ENCODE results near the gene ALX4. TPM values are rescaled to one million over a fixed set of nuclear protein-coding genes. Genes with fewer than 3 reads are reported as not detected.
A peak's percentile ranks its signal among the peaks of the same experiment; 100 is the strongest.

ALX4 gene
- not detected for total RNA-seq
- polyA plus RNA-seq: under 1 TPM in 1 of 2 donors, not detected in 1; 0.04 TPM
- not detected for total RNA-seq

GRCh38 chr11:44309478-44310205 is at the start of gene ALX4:
Gene ALX4 (minus strand): TSS chr11:44310139. CDS start chr11:44310062, 77 bp downstream.
- Mint-ChIP-seq H3K36me3 (peaks cover 0 to 9% (median 4%) of the 10 kb centered on the region in 5 donors), H3K27me3 (peaks cover 78 to 95% (median 81%) of the 10 kb centered on the region in 5 donors), H3K27ac (peak within 1 kb of the TSS in 1 of 9 donors; percentile 60), H3K4me3 (peak within 1 kb of the TSS in 9 of 10 donors; percentile 50 to 72 (median 60)), H3K9me3 (peaks cover 0 to 5% (median 0%) of the 10 kb centered on the region in 11 donors), H3K4me1 (peaks cover 15 to 37% (median 31%) of the 10 kb centered on the region in 7 donors)
- Histone ChIP-seq H3K9me3 (ENCODE audit: control insufficient read depth in 2 of 3, low read length in 3 of 3) (no peaks in the 10 kb centered on the region), H3K4me1 (ENCODE audit: control insufficient read depth in 2 of 2, insufficient read depth in 2 of 2, low read length in 2 of 2) (peaks cover 5% of the 10 kb centered on the region in 2 donors), H3K4me3 (ENCODE audit: low read length) (no peak within 1 kb of the TSS), H3K36me3 (ENCODE audit: control insufficient read depth in 2 of 3, insufficient read depth in 3 of 3, low read length in 3 of 3) (no peaks in the 10 kb centered on the region), H3K27me3 (ENCODE audit: control insufficient read depth in 2 of 2, insufficient read depth in 2 of 2, low read length in 2 of 2) (peaks cover 3 to 10% of the 10 kb centered on the region in 2 donors), H3K27ac (ENCODE audit: low read depth, low read length) (no peak within 1 kb of the TSS)
- no peak for ATAC-seq
- intact Hi-C loops (cut with micrococcal nuclease): loop anchor here in 1 of 2 donors (5.0 to 10.0 kb wide), 2 partner anchors 215 to 732 kb away; partner anchors contain the start of gene EXT2
- peak in 1 of 9 donors; percentile 47 for DNase-seq
- ChIA-PET POLR2A (no interaction called here), CTCF (no interaction called here)

- Histone ChIP-seq H3K36me3 (ENCODE audit: control insufficient read depth in 2 of 3, insufficient read depth in 3 of 3, low read length in 3 of 3) (no peaks in the 10 kb centered on the region), H3K9me3 (ENCODE audit: control insufficient read depth in 2 of 3, low read length in 3 of 3) (no peaks in the 10 kb centered on the region), H3K4me3 (ENCODE audit: low read length) (no peak overlapping the region), H3K27me3 (ENCODE audit: control insufficient read depth in 2 of 2, insufficient read depth in 2 of 2, low read length in 2 of 2) (peaks cover 0 to 3% of the 10 kb centered on the region in 2 donors), H3K4me1 (ENCODE audit: control insufficient read depth in 2 of 2, insufficient read depth in 2 of 2, low read length in 2 of 2) (no peaks in the 10 kb centered on the region), H3K27ac (ENCODE audit: low read depth, low read length) (no peak overlapping the region)
- Mint-ChIP-seq H3K4me1 (peaks cover 0 to 3% (median 0%) of the 10 kb centered on the region in 7 donors), H3K4me3 (no peak overlapping the region), H3K36me3 (peaks cover 0 to 6% (median 0%) of the 10 kb centered on the region in 5 donors), H3K27ac (no peak overlapping the region), H3K9me3 (peaks cover 0 to 7% (median 3%) of the 10 kb centered on the region in 11 donors), H3K27me3 (peaks cover 9 to 25% (median 15%) of the 10 kb centered on the region in 5 donors)
- CTCF ChIA-PET: no interaction called here
- ATAC-seq (no peak), DNase-seq (no peak)
- POLR2A ChIA-PET: no interaction called here
- intact Hi-C loops (cut with micrococcal nuclease): no loop called here
Observed at GRCh38 chr11:44359162-44359561, 49.2 kb upstream of the ALX4 start.

DNA sequence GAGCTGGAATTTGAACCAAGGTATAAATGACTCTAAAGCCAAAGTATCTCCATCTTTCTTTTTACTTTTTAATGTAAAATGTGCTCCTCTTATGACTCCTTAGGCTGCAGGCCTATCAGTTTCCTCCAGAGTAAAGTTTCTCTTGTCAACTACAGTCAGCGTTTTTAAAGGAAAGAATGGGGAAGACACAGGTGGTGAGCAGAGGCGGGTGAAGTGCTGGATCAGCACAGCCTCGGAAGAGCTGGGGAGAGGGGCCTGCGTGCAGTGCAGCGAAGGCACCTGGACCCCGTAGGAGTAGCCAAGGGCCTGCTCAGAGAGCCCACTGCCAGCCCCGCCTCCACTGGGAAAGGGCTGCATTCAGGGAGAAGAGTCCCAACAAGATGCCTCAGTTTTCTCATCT is 48.8 kb upstream of the ALX4 start:
- Histone ChIP-seq H3K27ac (ENCODE audit: low read depth, low read length) (no peak overlapping the region), H3K4me1 (ENCODE audit: control insufficient read depth in 2 of 2, insufficient read depth in 2 of 2, low read length in 2 of 2) (no peaks in the 10 kb centered on the region), H3K4me3 (ENCODE audit: low read length) (no peak overlapping the region), H3K9me3 (ENCODE audit: control insufficient read depth in 2 of 3, low read length in 3 of 3) (no peaks in the 10 kb centered on the region), H3K36me3 (ENCODE audit: control insufficient read depth in 2 of 3, insufficient read depth in 3 of 3, low read length in 3 of 3) (no peaks in the 10 kb centered on the region), H3K27me3 (ENCODE audit: control insufficient read depth in 2 of 2, insufficient read depth in 2 of 2, low read length in 2 of 2) (peaks cover 0 to 3% of the 10 kb centered on the region in 2 donors)
- ATAC-seq: no peak
- Mint-ChIP-seq H3K27ac (no peak overlapping the region), H3K27me3 (peaks cover 9 to 28% (median 15%) of the 10 kb centered on the region in 5 donors), H3K9me3 (peaks cover 0 to 3% (median under 1%) of the 10 kb centered on the region in 11 donors), H3K4me1 (peaks cover 0 to 3% (median 0%) of the 10 kb centered on the region in 7 donors), H3K4me3 (no peak overlapping the region), H3K36me3 (peaks cover 0 to 2% (median 0%) of the 10 kb centered on the region in 5 donors)
- intact Hi-C loops (cut with micrococcal nuclease): no loop called here
- no peak for DNase-seq
- ChIA-PET POLR2A (no interaction called here), CTCF (no interaction called here)

DNA sequence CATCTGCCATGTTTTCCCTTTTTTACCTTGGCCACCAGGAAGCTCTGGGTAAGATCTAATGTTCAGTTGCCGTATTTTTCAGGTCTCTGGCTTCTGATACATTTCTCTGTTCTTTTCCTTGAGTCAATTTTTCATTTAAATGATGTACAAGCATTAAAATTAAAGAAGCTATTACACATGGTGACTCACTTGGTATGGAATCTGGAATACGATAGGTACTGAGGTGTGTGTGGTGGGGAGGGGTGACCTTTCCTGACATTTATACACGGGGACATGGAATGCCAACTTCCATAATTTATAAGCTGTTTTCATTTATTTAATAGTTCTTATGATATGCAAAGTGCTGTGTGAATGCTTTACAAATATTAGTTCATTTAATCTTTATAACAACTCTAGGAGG is 47.8 kb upstream of the ALX4 start:
- Histone ChIP-seq H3K4me1 (ENCODE audit: control insufficient read depth in 2 of 2, insufficient read depth in 2 of 2, low read length in 2 of 2) (no peaks in the 10 kb centered on the region), H3K9me3 (ENCODE audit: control insufficient read depth in 2 of 3, low read length in 3 of 3) (no peaks in the 10 kb centered on the region), H3K27me3 (ENCODE audit: control insufficient read depth in 2 of 2, insufficient read depth in 2 of 2, low read length in 2 of 2) (peaks cover 0 to 3% of the 10 kb centered on the region in 2 donors), H3K27ac (ENCODE audit: low read depth, low read length) (no peak overlapping the region), H3K4me3 (ENCODE audit: low read length) (no peak overlapping the region), H3K36me3 (ENCODE audit: control insufficient read depth in 2 of 3, insufficient read depth in 3 of 3, low read length in 3 of 3) (no peaks in the 10 kb centered on the region)
- ChIA-PET CTCF (no interaction called here), POLR2A (no interaction called here)
- no peak overlapping the region for H3K4me3 Mint-ChIP-seq
- no peaks in the 10 kb centered on the region for H3K36me3 Mint-ChIP-seq
- H3K27me3 Mint-ChIP-seq: peaks cover 9 to 30% (median 17%) of the 10 kb centered on the region in 5 donors
- H3K9me3 Mint-ChIP-seq: peaks cover 0 to 1% (median 0%) of the 10 kb centered on the region in 11 donors
- no peak for DNase-seq
- peaks cover 0 to 3% (median 0%) of the 10 kb centered on the region in 7 donors for H3K4me1 Mint-ChIP-seq
- intact Hi-C loops (cut with micrococcal nuclease): no loop called here
- H3K27ac Mint-ChIP-seq: no peak overlapping the region
- ATAC-seq: no peak

DNA sequence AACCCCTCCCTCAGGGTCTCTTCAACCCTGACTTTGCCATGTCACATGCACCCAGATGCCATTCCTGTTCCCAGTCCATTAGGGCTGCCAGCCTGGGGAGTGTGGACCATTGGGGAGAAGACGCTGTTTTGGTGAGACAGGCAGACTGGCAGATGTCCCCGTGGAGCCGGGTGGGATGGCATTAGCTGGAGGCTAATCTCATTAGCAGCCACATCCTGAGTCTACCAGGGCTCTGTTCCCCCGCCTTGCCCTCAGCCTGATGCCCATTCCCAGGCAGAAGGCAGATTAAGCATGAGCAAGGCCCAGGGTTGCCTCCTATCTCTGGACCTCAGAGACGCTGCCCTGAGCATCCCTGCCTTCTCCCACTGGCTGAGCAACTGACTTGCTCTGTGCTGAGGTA is 46.4 kb upstream of the ALX4 start:
- H3K36me3 ChIP-seq (ENCODE audit: control insufficient read depth in 2 of 3, insufficient read depth in 3 of 3, low read length in 3 of 3): no peaks in the 10 kb centered on the region
- no peak overlapping the region for H3K4me3 ChIP-seq (ENCODE audit: low read length)
- ChIA-PET CTCF (no interaction called here), POLR2A (no interaction called here)
- Mint-ChIP-seq H3K4me3 (no peak overlapping the region), H3K36me3 (no peaks in the 10 kb centered on the region), H3K4me1 (peaks cover 0 to 3% (median 0%) of the 10 kb centered on the region in 7 donors), H3K27ac (no peak overlapping the region), H3K27me3 (peaks cover 13 to 31% (median 19%) of the 10 kb centered on the region in 5 donors), H3K9me3 (peaks cover 0 to 1% (median 0%) of the 10 kb centered on the region in 11 donors)
- H3K27me3 ChIP-seq (ENCODE audit: control insufficient read depth in 2 of 2, insufficient read depth in 2 of 2, low read length in 2 of 2): peaks cover 0 to 3% of the 10 kb centered on the region in 2 donors
- H3K27ac ChIP-seq (ENCODE audit: low read depth, low read length): no peak overlapping the region
- ATAC-seq (no peak), DNase-seq (no peak)
- intact Hi-C loops (cut with micrococcal nuclease): no loop called here
- no peaks in the 10 kb centered on the region for H3K4me1 ChIP-seq (ENCODE audit: control insufficient read depth in 2 of 2, insufficient read depth in 2 of 2, low read length in 2 of 2)
- no peaks in the 10 kb centered on the region for H3K9me3 ChIP-seq (ENCODE audit: control insufficient read depth in 2 of 3, low read length in 3 of 3)

- Histone ChIP-seq H3K4me1 (ENCODE audit: control insufficient read depth in 2 of 2, insufficient read depth in 2 of 2, low read length in 2 of 2) (no peaks in the 10 kb centered on the region), H3K36me3 (ENCODE audit: control insufficient read depth in 2 of 3, insufficient read depth in 3 of 3, low read length in 3 of 3) (no peaks in the 10 kb centered on the region), H3K27me3 (ENCODE audit: control insufficient read depth in 2 of 2, insufficient read depth in 2 of 2, low read length in 2 of 2) (no peaks in the 10 kb centered on the region), H3K4me3 (ENCODE audit: low read length) (no peak overlapping the region), H3K9me3 (ENCODE audit: control insufficient read depth in 2 of 3, low read length in 3 of 3) (no peaks in the 10 kb centered on the region), H3K27ac (ENCODE audit: low read depth, low read length) (no peak overlapping the region)
- CTCF ChIA-PET: no interaction called here
- intact Hi-C loops (cut with micrococcal nuclease): no loop called here
- peaks cover 0 to 4% (median 0%) of the 10 kb centered on the region in 7 donors for H3K4me1 Mint-ChIP-seq
- H3K9me3 Mint-ChIP-seq: peaks cover 0 to 2% (median 0%) of the 10 kb centered on the region in 11 donors
- no peak overlapping the region for H3K27ac Mint-ChIP-seq
- no peak for ATAC-seq
- peaks cover 21 to 49% (median 37%) of the 10 kb centered on the region in 5 donors for H3K27me3 Mint-ChIP-seq
- no peak for DNase-seq
- POLR2A ChIA-PET: no interaction called here
- no peaks in the 10 kb centered on the region for H3K36me3 Mint-ChIP-seq
- no peak overlapping the region for H3K4me3 Mint-ChIP-seq
Observed at GRCh38 chr11:44351898-44352498, 42.1 kb upstream of the ALX4 start.
